Endothelial cell (in vitro differentiated cells): ENCODE data around the gene ZBTB8OS. TPM values are rescaled to one million over a fixed set of nuclear protein-coding genes. Genes with fewer than 3 reads are reported as not detected.

Source experiments
- DNase-seq: peaks from one replicate; pipeline ENCODE4 v3.0.0; 2021; ENCODE audit warnings: low spot score
- H3K27ac Mint-ChIP-seq: one replicate; pipeline ENCODE4 v1.8.0; 2021; ENCODE audit warnings: mixed read lengths, inconsistent platforms; ENCODE audit not compliant: unreplicated experiment
- H3K27me3 Mint-ChIP-seq: one replicate; pipeline ENCODE4 v1.8.0; 2021; ENCODE audit warnings: mild to moderate bottlenecking, moderate library complexity, mixed read lengths, inconsistent platforms; ENCODE audit not compliant: unreplicated experiment
- H3K36me3 Mint-ChIP-seq: one replicate; pipeline ENCODE4 v1.8.0; 2021; ENCODE audit warnings: mild to moderate bottlenecking, low read depth, mixed read lengths, inconsistent platforms; ENCODE audit not compliant: unreplicated experiment
- H3K4me1 Mint-ChIP-seq: one replicate; pipeline ENCODE4 v1.8.0; 2021; ENCODE audit warnings: mild to moderate bottlenecking, mixed read lengths, inconsistent platforms; ENCODE audit not compliant: unreplicated experiment
- H3K4me3 Mint-ChIP-seq: one replicate; pipeline ENCODE4 v1.8.0; 2021; ENCODE audit warnings: mild to moderate bottlenecking, mixed read lengths, inconsistent platforms; ENCODE audit not compliant: unreplicated experiment
- H3K9me3 Mint-ChIP-seq: one replicate; pipeline ENCODE4 v1.8.0; 2021; ENCODE audit warnings: mixed read lengths, inconsistent platforms; ENCODE audit not compliant: unreplicated experiment
- total RNA-seq: library from RNA; stranded (reverse); fragmentation: NEBNext Ultra II Directional; extraction: Animal tissue kit (Norgen Biotek cat#: 25700); gene quantifications from one replicate; pipeline ENCODE4 v1.2.1, GENCODE V29; 2021; ENCODE audit not compliant: unreplicated experiment
- TF ChIP-seq, protein P1 (sequence below): fragments of 200-600 bp; sonication (generic); IDR thresholded peaks from one replicate; pipeline ENCODE4 v1.5.0; 2021; ENCODE audit warnings: antibody characterized with exemption; ENCODE audit not compliant: unreplicated experiment

The ZBTB8OS gene
- total RNA-seq, 1 donor from 2014 or later: 30.2 TPM

DNA sequence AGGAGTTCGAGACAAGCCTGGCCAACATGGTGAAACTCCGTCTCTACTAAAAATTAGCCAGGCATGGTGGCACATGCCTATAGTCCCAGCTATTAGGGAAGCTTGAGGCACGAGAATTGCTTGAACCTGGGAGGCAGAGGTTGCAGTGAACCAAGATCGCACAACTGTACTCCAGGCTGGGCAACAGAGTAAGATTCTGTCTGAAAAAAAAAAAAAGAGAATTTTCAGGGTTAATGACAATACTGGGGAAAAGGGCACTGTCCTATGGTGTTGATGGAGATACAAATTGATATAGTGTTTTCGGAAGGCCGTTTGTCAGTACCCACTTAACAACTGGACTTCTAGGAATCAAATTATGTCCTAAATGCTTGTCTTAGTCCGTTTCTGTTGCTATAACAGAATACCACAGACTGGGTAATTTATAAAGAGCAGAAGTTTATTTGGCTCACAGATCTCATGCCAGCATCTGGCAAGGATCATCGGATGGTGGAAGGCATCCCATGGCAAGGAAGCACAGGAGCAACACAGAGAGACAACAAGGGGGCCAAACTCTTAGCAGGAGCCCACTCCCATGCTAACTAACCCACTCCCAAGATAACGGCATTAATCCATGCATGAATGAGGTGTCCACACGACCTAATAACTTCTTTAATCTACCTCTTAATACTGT, 69.9 kb downstream of the ZBTB8OS start:
- Mint-ChIP-seq H3K27ac (no peak overlapping the region), H3K4me3 (no peak overlapping the region), H3K36me3 (no peaks in the 10 kb centered on the region), H3K9me3 (no peaks in the 10 kb centered on the region), H3K27me3 (no peaks in the 10 kb centered on the region), H3K4me1 (no peaks in the 10 kb centered on the region)
- TF ChIP-seq, protein P1, sequence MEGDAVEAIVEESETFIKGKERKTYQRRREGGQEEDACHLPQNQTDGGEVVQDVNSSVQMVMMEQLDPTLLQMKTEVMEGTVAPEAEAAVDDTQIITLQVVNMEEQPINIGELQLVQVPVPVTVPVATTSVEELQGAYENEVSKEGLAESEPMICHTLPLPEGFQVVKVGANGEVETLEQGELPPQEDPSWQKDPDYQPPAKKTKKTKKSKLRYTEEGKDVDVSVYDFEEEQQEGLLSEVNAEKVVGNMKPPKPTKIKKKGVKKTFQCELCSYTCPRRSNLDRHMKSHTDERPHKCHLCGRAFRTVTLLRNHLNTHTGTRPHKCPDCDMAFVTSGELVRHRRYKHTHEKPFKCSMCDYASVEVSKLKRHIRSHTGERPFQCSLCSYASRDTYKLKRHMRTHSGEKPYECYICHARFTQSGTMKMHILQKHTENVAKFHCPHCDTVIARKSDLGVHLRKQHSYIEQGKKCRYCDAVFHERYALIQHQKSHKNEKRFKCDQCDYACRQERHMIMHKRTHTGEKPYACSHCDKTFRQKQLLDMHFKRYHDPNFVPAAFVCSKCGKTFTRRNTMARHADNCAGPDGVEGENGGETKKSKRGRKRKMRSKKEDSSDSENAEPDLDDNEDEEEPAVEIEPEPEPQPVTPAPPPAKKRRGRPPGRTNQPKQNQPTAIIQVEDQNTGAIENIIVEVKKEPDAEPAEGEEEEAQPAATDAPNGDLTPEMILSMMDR: no peak
- no peak for DNase-seq

Other genes with a start within 250 kb of the ZBTB8OS start
- gene ZBTB8B, start 185.5 kb downstream of the ZBTB8OS start, total RNA-seq: 0.92 TPM
- 17.4 TPM for gene ZBTB8A, start 111.1 kb downstream of the ZBTB8OS start, total RNA-seq
- 280 TPM for gene RBBP4, start 658 bp upstream of the ZBTB8OS start, total RNA-seq
- 0.49 TPM for gene SYNC, start 52.2 kb upstream of the ZBTB8OS start, total RNA-seq
- 73.2 TPM for gene YARS1, start 166.8 kb upstream of the ZBTB8OS start, total RNA-seq
- 43.3 TPM for gene S100PBP, start 167.1 kb upstream of the ZBTB8OS start, total RNA-seq
- gene FNDC5, start 220.4 kb upstream of the ZBTB8OS start, total RNA-seq: 5.5 TPM
- not detected for gene HPCA, start 235.9 kb upstream of the ZBTB8OS start, total RNA-seq